Vagina (tissue), 2 donors: Measurements from ENCODE around the gene FIZ1. TPM values are rescaled to one million over a fixed set of nuclear protein-coding genes. Genes with fewer than 3 reads are reported as not detected.

Source experiments
- DNase-seq, 2 donors: peaks; one replicate each; pipeline ENCODE4 v3.0.0-alpha.2; 2017; ENCODE audit errors: extremely low spot score in 2 of 2
- H3K27ac ChIP-seq: fragments of 200-600 bp; sonication (generic); one replicate; pipeline ENCODE4 v1.5.1; 2019
- H3K27me3 ChIP-seq: fragments of 200-600 bp; sonication (generic); one replicate; pipeline ENCODE4 v1.5.1; 2019
- H3K36me3 ChIP-seq, 2 donors: fragments of 200-600 bp; sonication (generic); one replicate each; pipeline ENCODE4 v1.5.1; 2017 to 2019
- H3K4me1 ChIP-seq: fragments of 200-600 bp; sonication (generic); one replicate; pipeline ENCODE4 v1.5.1; 2019
- H3K4me3 ChIP-seq, 2 donors: fragments of 200-600 bp; sonication (generic); 1 replicate in 1 of 2; 2 replicates in 1 of 2; pipeline ENCODE4 v1.5.1; 2016 to 2019
- H3K9me3 ChIP-seq: fragments of 200-600 bp; sonication (generic); one replicate; pipeline ENCODE4 v1.5.1; 2019
- CTCF ChIP-seq, 3 experiments: fragments of 450-650 bp in 2 of 3; fragments of 200-600 bp in 1 of 3; sonication (generic) in 1 of 3; IDR thresholded peaks; one replicate each; pipeline ENCODE4 v1.5.1; 2017 to 2019; ENCODE audit warnings: antibody characterized with exemption in 3 of 3, mild to moderate bottlenecking in 2 of 3, moderate library complexity in 2 of 3
- POLR2A ChIP-seq, 2 donors: fragments of 450-650 bp; IDR thresholded peaks; one replicate each; pipeline ENCODE4 v1.6.1; 2017; ENCODE audit warnings: antibody characterized with exemption in 2 of 2, mild to moderate bottlenecking in 2 of 2, moderate library complexity in 2 of 2
- POLR2AphosphoS5 ChIP-seq, 2 donors: sonication (generic); formaldehyde crosslinking; IDR thresholded peaks; one replicate each; pipeline ENCODE4 v1.9.0; 2017; ENCODE audit warnings: antibody characterized with exemption in 2 of 2, mild to moderate bottlenecking in 2 of 2, low read depth in 1 of 2; ENCODE audit not compliant: insufficient read depth in 1 of 2
- intact Hi-C: fragments of 100-400 bp; cut with DNase I; formaldehyde crosslinking; loops from one replicate; pipeline ENCODE4 v1.15.1; 2023
- total RNA-seq: library from RNA; depleted of rRNA; stranded (reverse); fragments of >200 nt; gene quantifications from one replicate; pipeline ENCODE4 v1.2.3, GENCODE V29; 2016

FIZ1 gene
- total RNA-seq, 1 donor from 2014 or later = 5.4 TPM

GRCh38 chr19:55602104-55603001 lies 3.0 kb upstream of the FIZ1 start:
- intact Hi-C loops = loop anchor here (10.0 kb wide), 1 partner anchor 198 kb away; the partner anchor contains the start of gene UBE2S
- Histone ChIP-seq H3K27me3 (no peaks in the 10 kb centered on the region), H3K4me3 (no peak overlapping the region), H3K27ac (no peak overlapping the region), H3K36me3 (peaks cover 0 to 1% of the 10 kb centered on the region in 2 donors), H3K4me1 (peaks cover 37% of the 10 kb centered on the region), H3K9me3 (no peaks in the 10 kb centered on the region)
- no peak for DNase-seq
- TF ChIP-seq CTCF (IDR thresholded peaks at IDR 0.05) (no peak), POLR2AphosphoS5 (IDR thresholded peaks at IDR 0.05; ENCODE audit: insufficient read depth in 1 of 2, low read depth in 1 of 2) (no peak), POLR2A (IDR thresholded peaks at IDR 0.05) (no peak)

DNA sequence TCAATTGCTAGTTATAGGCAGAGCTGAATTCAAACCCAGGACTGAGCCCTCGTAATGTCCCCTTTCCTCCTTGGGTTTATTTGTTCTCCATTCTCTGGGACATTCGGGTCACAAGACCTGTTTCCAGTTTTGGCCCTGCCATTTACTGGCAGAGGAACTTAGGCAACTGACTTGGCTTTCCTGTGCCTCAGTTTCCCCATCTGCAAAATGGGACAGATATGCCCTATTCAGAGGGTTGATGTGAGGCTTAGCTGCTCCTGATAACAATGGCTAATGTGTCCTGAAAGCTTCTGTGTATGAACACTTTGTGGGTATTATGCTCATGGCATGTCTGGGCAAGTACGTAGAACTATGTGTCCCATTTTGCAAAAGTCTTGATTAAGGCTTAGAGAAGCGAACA lies 1.8 kb upstream of the FIZ1 start:
- intact Hi-C loops = loop anchor here (10.0 kb wide), 1 partner anchor 196 kb away; the partner anchor contains the start of gene UBE2S
- Histone ChIP-seq H3K27me3 (no peaks in the 10 kb centered on the region), H3K27ac (peak overlapping the region; percentile 95), H3K4me3 (peak overlapping the region; percentile 60 to 72), H3K4me1 (peaks cover 24% of the 10 kb centered on the region), H3K36me3 (peaks cover 0 to 3% of the 10 kb centered on the region in 2 donors), H3K9me3 (no peaks in the 10 kb centered on the region)
- DNase-seq = no peak
- TF ChIP-seq POLR2AphosphoS5 (IDR thresholded peaks at IDR 0.05; ENCODE audit: insufficient read depth in 1 of 2, low read depth in 1 of 2) (peak in 1 of 2 donors; percentile 51), CTCF (IDR thresholded peaks at IDR 0.05) (no peak), POLR2A (IDR thresholded peaks at IDR 0.05) (no peak)

DNA sequence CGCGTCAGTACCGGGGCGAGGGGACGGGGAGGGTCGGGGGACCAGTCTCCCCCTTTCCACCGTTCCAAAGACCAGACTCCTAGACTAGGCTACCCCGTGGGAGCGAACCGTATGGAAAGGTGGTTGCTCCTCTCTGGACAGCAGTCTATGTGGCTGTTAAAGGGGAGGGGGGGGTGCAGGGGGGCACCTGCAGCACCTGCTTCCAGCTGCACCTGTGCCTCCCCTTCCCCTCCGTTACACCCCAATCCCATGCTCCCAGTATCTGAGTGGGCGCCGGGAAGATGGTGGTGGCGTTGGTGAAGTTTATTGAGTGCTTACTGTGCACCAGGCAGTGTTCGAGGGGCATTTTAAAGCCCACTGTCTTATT lies 1.3 kb upstream of the FIZ1 start:
- Histone ChIP-seq H3K4me1 (peaks cover 22% of the 10 kb centered on the region), H3K4me3 (peak overlapping the region; percentile 60 to 72), H3K27ac (peak overlapping the region; percentile 95), H3K36me3 (peaks cover 0 to 6% of the 10 kb centered on the region in 2 donors), H3K27me3 (no peaks in the 10 kb centered on the region), H3K9me3 (no peaks in the 10 kb centered on the region)
- intact Hi-C loops = loop anchor here (10.0 kb wide), 1 partner anchor 196 kb away; the partner anchor contains the start of gene UBE2S
- TF ChIP-seq POLR2A (IDR thresholded peaks at IDR 0.05) = no peak
- no peak for DNase-seq

GRCh38 chr19:55599842-55600661 lies 735 bp upstream of the FIZ1 start, which contains the start of gene ZNF524:
Gene ZNF524 (plus strand): TSS chr19:55600288. CDS start chr19:55602113, 1,825 bp downstream.
- Histone ChIP-seq H3K36me3 (peaks cover 0 to 12% of the 10 kb centered on the region in 2 donors), H3K27me3 (no peaks in the 10 kb centered on the region), H3K4me1 (peaks cover 22% of the 10 kb centered on the region), H3K4me3 (peak within 1 kb of the TSS; percentile 60 to 72), H3K27ac (peak within 1 kb of the TSS; percentile 95), H3K9me3 (no peaks in the 10 kb centered on the region)
- TF ChIP-seq POLR2AphosphoS5 (IDR thresholded peaks at IDR 0.05; ENCODE audit: insufficient read depth in 1 of 2, low read depth in 1 of 2) = peak; percentile 33 to 38
- TF ChIP-seq POLR2A (IDR thresholded peaks at IDR 0.05) = peak in 1 of 2 donors; percentile 27
- no peak for TF ChIP-seq CTCF (IDR thresholded peaks at IDR 0.05)
- intact Hi-C loops = loop anchor here (10.0 kb wide), 1 partner anchor 195 kb away; the partner anchor contains the start of gene UBE2S
- peak in 1 of 2 donors; percentile 95 for DNase-seq
